ENCODE data around the gene POU4F2. TPM values are rescaled to one million over a fixed set of nuclear protein-coding genes. Genes with fewer than 3 reads are reported as not detected.

Gene POU4F2
- total RNA-seq, 1 experiment from 2014 or later = not detected

- Mint-ChIP-seq H3K27me3 (ENCODE audit: low read depth) (peaks cover 100% of the 10 kb centered on the region), H3K4me1 (peaks cover 32% of the 10 kb centered on the region), H3K4me3 (peak overlapping the region; percentile 70), H3K36me3 (no peaks in the 10 kb centered on the region), H3K9me3 (no peaks in the 10 kb centered on the region), H3K27ac (no peak overlapping the region)
- no peak for TF ChIP-seq CREM (CRISPR knock-in tag; IDR thresholded peaks at IDR 0.05)
- no peak for TF ChIP-seq ZNF671 (CRISPR knock-in tag; IDR thresholded peaks at IDR 0.05)
- TF ChIP-seq ZNF396 (CRISPR knock-in tag; IDR thresholded peaks at IDR 0.05; ENCODE audit: borderline replicate concordance) = no peak
- TF ChIP-seq ZMAT4 (CRISPR knock-in tag; IDR thresholded peaks at IDR 0.05) = no peak
- no peak for ATAC-seq
- POLR2A ChIA-PET = interaction anchor here (1.0 kb wide), 1 partner anchor 8 kb away, joined by 7 read pairs; no protein-coding TSS in a partner anchor
- DNase-seq (ENCODE audit: low spot score) = no peak
- CTCF ChIA-PET = interaction anchor here (0.7 to 1.0 kb wide), 2 partner anchors 8 to 296 kb away, joined by 3 to 4 read pairs; no protein-coding TSS in a partner anchor
These were observed 826 bp downstream of the POU4F2 start for GRCh38 chr4:146639506-146639932.

GRCh38 chr4:146640021-146640464 lies 1.4 kb downstream of the POU4F2 start:
- Mint-ChIP-seq H3K9me3 (no peaks in the 10 kb centered on the region), H3K4me3 (peak overlapping the region; percentile 70), H3K27me3 (ENCODE audit: low read depth) (peaks cover 100% of the 10 kb centered on the region), H3K4me1 (peaks cover 32% of the 10 kb centered on the region), H3K27ac (no peak overlapping the region), H3K36me3 (no peaks in the 10 kb centered on the region)
- ChIA-PET CTCF (no interaction called here), POLR2A (no interaction called here)
- no peak for ATAC-seq
- no peak for DNase-seq (ENCODE audit: low spot score)
- TF ChIP-seq FOXP1 (CRISPR knock-in tag; IDR thresholded peaks at IDR 0.05; ENCODE audit: borderline replicate concordance) (peak; percentile 40; the same call in 1 of the 2 replicates), PRDM15 (CRISPR knock-in tag; IDR thresholded peaks at IDR 0.05) (0 out of 2 replicates have a peak, but pooled peaks have one; percentile 4), ZNF512 (CRISPR knock-in tag; IDR thresholded peaks at IDR 0.05; ENCODE audit: borderline replicate concordance) (no peak), TEAD4 (CRISPR knock-in tag; IDR thresholded peaks at IDR 0.05) (0 out of 2 replicates have a peak, but pooled peaks have one; percentile 24), ARID4B (CRISPR knock-in tag; IDR thresholded peaks at IDR 0.05; ENCODE audit: borderline replicate concordance) (0 out of 2 replicates have a peak, but pooled peaks have one; percentile 35)

GRCh38 chr4:146640465-146641061 lies 1.9 kb downstream of the POU4F2 start:
- ATAC-seq (peak; percentile 3; the same call in 1 of the 2 replicates), DNase-seq (ENCODE audit: low spot score) (peak; percentile 39)
- Mint-ChIP-seq H3K36me3 (no peaks in the 10 kb centered on the region), H3K4me3 (peak overlapping the region; percentile 70), H3K27me3 (ENCODE audit: low read depth) (peaks cover 100% of the 10 kb centered on the region), H3K9me3 (no peaks in the 10 kb centered on the region), H3K4me1 (peaks cover 32% of the 10 kb centered on the region), H3K27ac (no peak overlapping the region)
- TF ChIP-seq TEAD4 (CRISPR knock-in tag; IDR thresholded peaks at IDR 0.05) (0 out of 2 replicates have a peak, but pooled peaks have one; percentile 1), SOX15 (CRISPR knock-in tag; IDR thresholded peaks at IDR 0.05) (no peak), STAT6 (CRISPR knock-in tag; conservative IDR thresholded peaks at IDR 0.05; ENCODE audit: low read depth) (no peak), FOXJ3 (CRISPR knock-in tag; IDR thresholded peaks at IDR 0.05; ENCODE audit: borderline replicate concordance) (no peak), E2F5 (CRISPR knock-in tag; IDR thresholded peaks at IDR 0.05) (no peak), KAT7 (CRISPR knock-in tag; IDR thresholded peaks at IDR 0.05; ENCODE audit: borderline replicate concordance) (no peak), NFE2L1 (CRISPR knock-in tag; IDR thresholded peaks at IDR 0.05) (0 out of 2 replicates have a peak, but pooled peaks have one; percentile 15)
- CTCF ChIA-PET = no interaction called here
- POLR2A ChIA-PET = no interaction called here
